Dendritic cell treated with granulocyte-macrophage colony-stimulating factor and Interleukin-4, amounts not matched to agents 40 ng/mL and 50 ng/mL, for 4 days (primary cell): ENCODE results near the gene KRT6B.
"Not testable (repeated sequence)": the region's sequence is repeated elsewhere in the genome, so short reads cannot be mapped to it uniquely, and the experiment has no call there.

Source experiments
- H3K27ac Mint-ChIP-seq: one replicate; pipeline ENCODE4 v1.8.0; 2022; ENCODE audit warnings: mild to moderate bottlenecking, mixed read lengths
- H3K27me3 Mint-ChIP-seq: one replicate; pipeline ENCODE4 v1.8.0; 2022; ENCODE audit warnings: mild to moderate bottlenecking, mixed read lengths
- H3K36me3 Mint-ChIP-seq: one replicate; pipeline ENCODE4 v1.8.0; 2022; ENCODE audit warnings: low read depth, mixed read lengths
- H3K4me1 Mint-ChIP-seq: one replicate; pipeline ENCODE4 v1.8.0; 2022; ENCODE audit warnings: low read depth, mixed read lengths
- H3K4me3 Mint-ChIP-seq: one replicate; pipeline ENCODE4 v1.8.0; 2022; ENCODE audit warnings: mild to moderate bottlenecking, moderate library complexity, mixed read lengths
- H3K9me3 Mint-ChIP-seq: one replicate; pipeline ENCODE4 v1.8.0; 2022; ENCODE audit warnings: mixed read lengths
- intact Hi-C: fragments of 100-400 bp; cut with micrococcal nuclease; formaldehyde crosslinking; loops from one replicate; pipeline ENCODE4 v1.15.0; 2022

Gene KRT6B

DNA sequence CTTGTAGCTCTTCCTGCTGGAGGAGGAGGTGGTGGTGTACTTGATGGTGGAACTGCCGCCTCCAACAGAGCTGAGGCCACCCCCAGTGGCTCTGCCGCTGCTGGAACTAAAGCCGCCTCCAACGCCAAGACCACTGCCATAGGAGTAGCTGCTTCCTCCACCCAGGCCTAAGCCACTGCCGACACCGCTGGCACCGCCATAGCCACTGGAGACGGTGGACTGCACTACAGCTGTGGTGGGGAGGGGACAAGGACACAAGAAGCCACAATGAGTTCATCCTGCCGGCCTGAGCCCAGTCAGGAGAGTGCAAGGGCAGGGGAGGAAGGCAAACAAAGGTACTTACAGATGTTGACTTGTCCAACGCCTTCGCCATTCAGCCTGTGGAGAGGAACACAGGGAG is 4.8 kb downstream of the KRT6B start:
- H3K4me3 Mint-ChIP-seq, H3K36me3 Mint-ChIP-seq: not testable (repeated sequence)

DNA sequence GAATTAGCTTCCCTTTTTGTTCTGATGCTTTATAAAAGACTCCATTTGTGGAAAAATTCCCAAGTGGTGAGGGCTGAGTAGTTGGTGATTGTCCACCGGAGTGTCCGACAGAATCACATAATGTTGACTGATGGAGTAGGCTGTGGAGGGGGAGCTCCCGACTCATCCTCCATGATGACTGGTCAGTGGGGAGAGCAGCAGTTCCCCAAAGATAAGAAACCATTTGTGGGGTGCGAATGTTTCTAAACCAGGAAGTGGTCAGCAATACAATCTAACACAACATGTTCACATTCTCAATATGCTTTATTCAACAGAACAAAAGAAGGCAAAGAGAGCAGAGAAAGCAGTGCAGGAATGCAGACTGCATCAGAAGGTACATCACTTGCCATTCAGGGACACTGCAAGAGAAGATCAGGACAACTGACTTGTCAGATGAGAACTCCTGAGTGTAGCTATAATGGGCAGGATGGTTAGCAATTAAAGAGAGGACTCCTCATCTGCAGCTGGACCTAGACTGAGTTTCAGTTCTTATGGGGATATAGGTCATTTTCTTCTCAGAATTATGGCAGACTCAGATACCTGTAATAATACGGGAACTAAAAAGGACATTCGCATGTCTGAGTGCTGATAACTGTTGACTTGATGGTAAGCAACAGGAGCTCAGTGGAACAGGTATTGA is 5.4 kb downstream of the KRT6B start:
- Mint-ChIP-seq H3K36me3 (no peaks in the 10 kb centered on the region), H3K9me3 (no peaks in the 10 kb centered on the region), H3K27ac (no peak overlapping the region), H3K27me3 (peaks cover 22% of the 10 kb centered on the region), H3K4me1 (no peaks in the 10 kb centered on the region), H3K4me3 (no peak overlapping the region)
- intact Hi-C loops, result no loop called here

More for the DNA sequence above, 4.8 kb downstream of the KRT6B start:
- H3K4me1 Mint-ChIP-seq, intact Hi-C loops, H3K27ac Mint-ChIP-seq, H3K9me3 Mint-ChIP-seq: not testable (repeated sequence)
- H3K27me3 Mint-ChIP-seq, result peaks cover 18% of the 10 kb centered on the region

DNA sequence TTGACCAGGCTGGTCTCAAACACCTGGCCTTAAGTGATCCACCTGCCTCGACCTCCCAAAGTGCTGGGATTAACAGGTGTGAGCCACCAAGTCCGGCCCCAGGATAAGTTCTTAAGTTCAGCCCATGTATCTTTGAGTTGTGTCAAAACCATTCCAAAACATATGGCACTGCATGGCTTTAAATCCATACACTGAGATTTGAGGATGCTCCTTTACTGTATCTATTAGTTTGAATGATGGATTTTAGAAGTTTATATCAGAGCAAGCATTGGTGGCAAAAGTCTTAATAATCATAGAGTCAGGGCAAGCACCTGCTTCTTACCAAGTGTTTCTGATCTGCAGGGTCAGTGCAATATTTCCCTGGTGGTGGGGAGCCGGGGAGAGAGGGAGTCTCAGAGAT is 6.1 kb downstream of the KRT6B start:
- no peaks in the 10 kb centered on the region for H3K36me3 Mint-ChIP-seq
- no peaks in the 10 kb centered on the region for H3K9me3 Mint-ChIP-seq
- no peak overlapping the region for H3K27ac Mint-ChIP-seq
- H3K4me1 Mint-ChIP-seq, result no peaks in the 10 kb centered on the region
- no peak overlapping the region for H3K4me3 Mint-ChIP-seq
- intact Hi-C loops, result no loop called here
- H3K27me3 Mint-ChIP-seq, result peaks cover 22% of the 10 kb centered on the region

GRCh38 chr12:52444647-52445595 is 7.0 kb downstream of the KRT6B start:
- Mint-ChIP-seq H3K27ac (no peak overlapping the region), H3K27me3 (peaks cover 22% of the 10 kb centered on the region), H3K4me1 (no peaks in the 10 kb centered on the region), H3K9me3 (no peaks in the 10 kb centered on the region), H3K4me3 (no peak overlapping the region), H3K36me3 (no peaks in the 10 kb centered on the region)
- intact Hi-C loops, result no loop called here

GRCh38 chr12:52443966-52444365 is 8.0 kb downstream of the KRT6B start:
- intact Hi-C loops, result no loop called here
- H3K36me3 Mint-ChIP-seq, result no peaks in the 10 kb centered on the region
- peaks cover 18% of the 10 kb centered on the region for H3K27me3 Mint-ChIP-seq
- no peaks in the 10 kb centered on the region for H3K4me1 Mint-ChIP-seq
- no peak overlapping the region for H3K4me3 Mint-ChIP-seq
- no peaks in the 10 kb centered on the region for H3K9me3 Mint-ChIP-seq
- H3K27ac Mint-ChIP-seq, result no peak overlapping the region

- Mint-ChIP-seq H3K27me3 (peaks cover 18% of the 10 kb centered on the region), H3K27ac (no peak overlapping the region), H3K9me3 (no peaks in the 10 kb centered on the region), H3K4me3 (no peak overlapping the region), H3K4me1 (no peaks in the 10 kb centered on the region), H3K36me3 (no peaks in the 10 kb centered on the region)
- intact Hi-C loops, result no loop called here
Measured at GRCh38 chr12:52442600-52443061, 9.3 kb downstream of the KRT6B start.

GRCh38 chr12:52441320-52441911 is 10.5 kb downstream of the KRT6B start:
- Mint-ChIP-seq H3K9me3 (no peaks in the 10 kb centered on the region), H3K27me3 (peaks cover 19% of the 10 kb centered on the region), H3K4me1 (no peaks in the 10 kb centered on the region), H3K27ac (no peak overlapping the region), H3K4me3 (no peak overlapping the region), H3K36me3 (no peaks in the 10 kb centered on the region)
- intact Hi-C loops, result no loop called here

DNA sequence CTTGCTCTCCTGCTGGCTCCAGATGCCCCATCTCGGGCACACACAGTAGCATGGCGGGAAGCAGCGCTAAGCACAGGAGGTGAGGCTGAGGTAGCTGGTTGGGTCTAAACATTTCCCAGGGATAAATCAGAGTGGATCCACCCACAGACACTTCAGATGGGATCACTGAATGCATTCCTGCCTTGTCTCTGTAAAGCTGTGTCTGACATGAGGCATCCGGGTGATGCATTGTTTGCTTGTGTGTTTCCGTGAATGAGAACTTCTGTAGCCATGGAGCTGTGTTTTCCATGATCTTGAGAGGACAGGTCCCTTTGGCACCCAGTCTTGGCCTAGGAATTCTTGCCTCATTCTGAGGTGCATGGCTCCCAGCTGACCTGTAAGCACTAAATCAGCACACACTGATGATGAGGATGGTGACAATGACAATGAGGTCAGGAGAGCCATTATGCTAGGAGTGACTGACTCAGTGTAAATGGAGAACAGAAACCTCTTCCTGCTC is 11.1 kb downstream of the KRT6B start:
- intact Hi-C loops, result no loop called here
- peaks cover 17% of the 10 kb centered on the region for H3K27me3 Mint-ChIP-seq
- H3K27ac Mint-ChIP-seq, result no peak overlapping the region
- H3K9me3 Mint-ChIP-seq, result no peaks in the 10 kb centered on the region
- no peak overlapping the region for H3K4me3 Mint-ChIP-seq
- no peaks in the 10 kb centered on the region for H3K4me1 Mint-ChIP-seq
- no peaks in the 10 kb centered on the region for H3K36me3 Mint-ChIP-seq

GRCh38 chr12:52439845-52440244 is 12.1 kb downstream of the KRT6B start:
- Mint-ChIP-seq H3K27me3 (peaks cover 17% of the 10 kb centered on the region), H3K36me3 (no peaks in the 10 kb centered on the region), H3K4me3 (no peak overlapping the region), H3K27ac (no peak overlapping the region), H3K4me1 (no peaks in the 10 kb centered on the region), H3K9me3 (no peaks in the 10 kb centered on the region)
- intact Hi-C loops, result no loop called here

DNA sequence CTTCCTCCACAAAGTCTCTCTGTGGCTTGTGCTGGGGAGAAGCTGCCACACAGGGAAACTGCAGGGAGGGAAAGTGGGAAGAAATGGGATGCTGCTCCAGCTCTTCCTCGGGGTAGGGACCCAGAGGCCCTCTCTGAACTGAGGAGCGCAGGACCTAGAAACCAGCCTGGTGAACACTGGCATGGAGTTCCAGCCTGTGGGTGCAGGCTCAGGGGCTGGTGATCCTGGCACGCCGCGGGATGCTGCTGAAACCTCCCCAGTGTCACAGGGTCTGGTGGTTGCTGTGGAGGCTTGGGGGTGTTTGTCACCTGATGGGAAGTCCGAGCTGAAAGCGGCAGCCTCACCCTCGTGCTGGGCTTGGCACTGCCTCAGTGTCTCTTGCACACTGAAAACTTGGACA is 12.5 kb downstream of the KRT6B start:
- H3K9me3 Mint-ChIP-seq, result no peaks in the 10 kb centered on the region
- intact Hi-C loops, result no loop called here
- H3K27ac Mint-ChIP-seq, result no peak overlapping the region
- no peaks in the 10 kb centered on the region for H3K36me3 Mint-ChIP-seq
- peaks cover 17% of the 10 kb centered on the region for H3K27me3 Mint-ChIP-seq
- H3K4me3 Mint-ChIP-seq, result no peak overlapping the region
- H3K4me1 Mint-ChIP-seq, result no peaks in the 10 kb centered on the region

DNA sequence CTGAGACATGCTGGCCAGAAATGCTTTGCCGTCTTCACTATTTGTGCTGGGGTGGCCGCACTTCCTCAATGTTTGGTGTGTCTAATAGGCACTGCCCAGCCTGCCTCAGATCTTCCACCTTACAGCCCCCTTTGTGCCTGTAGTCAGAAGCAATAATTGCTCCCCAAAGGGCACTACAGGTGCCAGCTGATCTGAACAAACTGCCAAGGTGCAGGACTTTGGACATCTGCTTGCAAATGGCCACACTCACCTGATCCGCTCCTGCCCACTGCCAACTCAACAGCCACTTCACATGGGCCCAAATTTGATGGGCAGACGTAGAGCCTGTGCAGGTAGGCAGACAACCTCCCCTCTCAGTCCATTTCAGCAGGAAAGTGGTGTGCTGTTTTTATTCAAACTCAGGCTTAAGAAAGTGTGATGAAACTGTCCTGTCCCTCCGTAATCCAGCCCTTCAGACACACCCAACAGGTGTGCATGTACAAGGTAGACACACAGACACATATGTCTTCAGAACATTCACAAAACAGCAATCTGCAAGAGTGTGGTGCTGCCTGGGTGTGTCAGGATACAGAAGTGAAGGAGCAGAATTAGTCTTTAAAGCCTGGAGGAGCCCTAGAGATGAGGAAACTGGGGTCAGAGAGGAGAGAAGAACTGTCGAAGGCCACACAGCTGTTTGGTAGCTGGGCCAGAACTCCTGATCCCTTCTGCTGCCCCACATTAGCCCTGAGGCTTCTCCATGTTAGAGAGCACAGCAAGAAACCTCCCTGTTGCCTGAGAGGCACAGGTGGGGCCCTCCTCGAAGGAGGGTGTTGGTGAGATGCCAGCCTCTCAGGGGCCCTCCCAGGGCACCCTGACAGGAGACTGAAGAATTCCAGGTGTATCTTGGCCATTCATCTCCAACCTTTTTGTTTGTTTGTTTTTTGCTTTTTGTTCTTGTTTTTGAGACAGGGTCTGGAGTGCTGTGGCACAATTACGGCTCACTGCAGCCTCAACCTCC is 13.3 kb downstream of the KRT6B start:
- Mint-ChIP-seq H3K4me1 (no peaks in the 10 kb centered on the region), H3K27me3 (peaks cover 17% of the 10 kb centered on the region), H3K4me3 (no peak overlapping the region), H3K9me3 (no peaks in the 10 kb centered on the region), H3K36me3 (no peaks in the 10 kb centered on the region), H3K27ac (no peak overlapping the region)
- intact Hi-C loops, result no loop called here

DNA sequence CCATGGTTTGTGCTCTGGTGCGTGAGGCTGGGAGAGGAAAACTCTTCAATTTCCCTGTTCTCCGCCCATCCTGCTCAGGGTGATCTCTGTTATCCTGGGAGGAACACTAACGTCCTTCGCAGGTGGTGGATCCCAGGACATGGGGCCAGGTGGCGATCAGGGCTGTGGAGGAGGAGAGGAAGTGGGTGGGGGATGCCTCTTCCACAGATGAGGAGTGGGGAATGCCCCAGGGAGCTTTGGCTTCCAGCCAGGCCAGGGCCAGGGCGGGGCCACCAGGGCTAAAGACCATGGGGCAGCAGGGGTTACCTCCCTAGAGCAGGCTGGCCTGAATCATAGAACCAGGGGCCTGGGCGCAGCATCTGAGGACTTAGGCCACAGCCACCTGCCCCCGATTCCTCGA is 14.4 kb downstream of the KRT6B start:
- no peaks in the 10 kb centered on the region for H3K36me3 Mint-ChIP-seq
- no peaks in the 10 kb centered on the region for H3K4me1 Mint-ChIP-seq
- no peak overlapping the region for H3K27ac Mint-ChIP-seq
- intact Hi-C loops, result no loop called here
- no peaks in the 10 kb centered on the region for H3K9me3 Mint-ChIP-seq
- peaks cover 10% of the 10 kb centered on the region for H3K27me3 Mint-ChIP-seq
- no peak overlapping the region for H3K4me3 Mint-ChIP-seq

DNA sequence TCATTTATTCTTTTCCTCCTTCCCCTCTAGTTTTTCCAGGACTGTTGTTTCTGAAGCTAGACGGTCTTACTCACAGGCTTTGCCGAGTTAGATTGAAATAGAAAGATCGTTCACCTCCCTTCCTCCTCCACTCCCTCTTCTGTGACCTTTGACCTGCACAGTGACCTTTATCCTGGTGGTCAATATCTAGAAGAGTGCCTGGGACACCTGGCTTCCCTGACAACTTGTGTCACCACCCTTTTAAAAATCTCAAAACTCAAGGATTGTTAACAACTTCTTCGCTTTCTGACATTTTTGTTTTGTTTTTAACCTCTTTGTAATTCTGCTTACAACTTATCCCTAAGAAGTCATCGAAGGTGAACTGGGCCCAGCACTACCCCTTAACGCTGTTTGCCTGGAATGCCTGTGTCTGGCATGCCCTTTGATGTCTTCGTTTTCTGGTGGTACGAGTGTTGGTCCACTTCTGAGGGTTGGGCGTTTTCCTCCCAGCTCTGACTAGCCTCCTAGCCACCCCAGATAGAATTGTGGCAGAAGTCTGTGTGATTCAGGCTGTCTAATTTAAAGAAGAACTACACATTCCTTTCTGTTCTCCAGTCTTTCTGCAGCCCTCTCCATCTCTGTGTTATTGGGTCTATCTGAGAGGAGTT is 15.0 kb downstream of the KRT6B start:
- Mint-ChIP-seq H3K36me3 (no peaks in the 10 kb centered on the region), H3K4me1 (no peaks in the 10 kb centered on the region), H3K27me3 (peaks cover 6% of the 10 kb centered on the region), H3K9me3 (no peaks in the 10 kb centered on the region), H3K27ac (no peak overlapping the region), H3K4me3 (no peak overlapping the region)
- intact Hi-C loops, result no loop called here
